HCT116 (cell line): Measurements from ENCODE around the gene FGF8. TPM values are rescaled to one million over a fixed set of nuclear protein-coding genes. Genes with fewer than 3 reads are reported as not detected.

ENCODE experiments used
- ATAC-seq: fragments of 200-7000 bp; cut with Tn5 transposase; 2 replicates; pipeline ENCODE4 v1.9.1; 2020; ENCODE audit warnings: mild to moderate bottlenecking, moderate library complexity
- BruUV-seq: library from RNA; stranded (reverse); fragments of 400-500 nt; replicated peaks from 2 replicates; lab custom pipeline; 2021; lab: Mats Ljungman, UMichigan
- CTCF ChIA-PET: fragments of 300-600 bp; sonication (Branson Sonifier 250); formaldehyde crosslinking; loops from one replicate; lab custom pipeline; 2021; ENCODE audit warnings: antibody characterized with exemption; lab: Charles Lee
- POLR2A ChIA-PET: fragments of 300-600, 350-600 bp; sonication (Branson Sonifier 250); formaldehyde crosslinking; loops from one replicate; lab custom pipeline; 2021; ENCODE audit warnings: antibody characterized with exemption; lab: Charles Lee
- RAD21 ChIA-PET, 2 experiments: fragments of 300-600 bp; sonication (Branson Sonifier 250); formaldehyde crosslinking; loops; one replicate each; lab custom pipeline; 2023; ENCODE audit warnings: low total read pairs in 2 of 2; ENCODE audit not compliant: uncharacterized antibody in 2 of 2, unreplicated experiment in 2 of 2, low non-redundant PET in 1 of 2; lab: Charles Lee
- DNase-seq: peaks from one replicate; pipeline ENCODE4 v3.0.0-alpha.2; 2010; ENCODE audit warnings: low read depth, low spot score
- H2AFZ ChIP-seq: fragments of 200-600 bp; shearing (Covaris generic), sonication (generic); 2 replicates; pipeline ENCODE4 v1.6.1; 2017; ENCODE audit warnings: low read depth, mixed run types, mixed read lengths, antibody characterized with exemption, low read length; ENCODE audit not compliant: poor library complexity, severe bottlenecking
- H3K27ac ChIP-seq: 2 replicates; pipeline ENCODE4 v1.5.1; 2012; ENCODE audit warnings: low read depth, low read length
- H3K27me3 ChIP-seq: fragments of 200-600 bp; sonication (generic); 2 replicates; pipeline ENCODE4 v1.6.1; 2016; ENCODE audit warnings: mixed run types, low read length, mixed read lengths; ENCODE audit not compliant: insufficient read depth
- H3K36me3 ChIP-seq, 2 experiments: fragments of 200-500 bp in 1 of 2; fragments of 200-600 bp in 1 of 2; sonication (Bioruptor generic) in 1 of 2; sonication (generic) in 1 of 2; 2 replicates each; pipeline versions ENCODE4 v1.5.1 to v1.6.1; 2014 to 2016; ENCODE audit warnings: low read length in 2 of 2, inconsistent platforms in 1 of 2, mixed read lengths in 1 of 2, mixed run types in 1 of 2; ENCODE audit not compliant: insufficient read depth in 2 of 2, control insufficient read depth in 1 of 2
- H3K4me1 ChIP-seq, 2 experiments: fragments of 200-600 bp in 1 of 2; sonication (generic) in 1 of 2; 2 replicates each; pipeline versions ENCODE4 v1.5.1 to v1.6.1; 2012 to 2017; ENCODE audit warnings: low read length in 2 of 2, inconsistent platforms in 1 of 2, mild to moderate bottlenecking in 1 of 2, mixed read lengths in 1 of 2, mixed run types in 1 of 2, moderate library complexity in 1 of 2; ENCODE audit not compliant: insufficient read depth in 2 of 2, control insufficient read depth in 1 of 2
- H3K4me2 ChIP-seq: fragments of 200-600 bp; sonication (generic); 2 replicates; pipeline ENCODE4 v1.6.1; 2017; ENCODE audit warnings: mixed run types, low read length, mixed read lengths
- H3K4me3 ChIP-seq, 2 experiments: fragments of 200-600 bp in 1 of 2; sonication (generic) in 1 of 2; replicated peaks in 1 of 2; 2 replicates each; pipeline ENCODE4 v1.5.1; 2011 to 2016; ENCODE audit warnings: low read length in 2 of 2, control low read depth in 1 of 2, low read depth in 1 of 2, mild to moderate bottlenecking in 1 of 2, mixed read lengths in 1 of 2, mixed run types in 1 of 2
- H3K79me2 ChIP-seq: fragments of 200-600 bp; sonication (generic); 2 replicates; pipeline ENCODE4 v1.6.1; 2017; ENCODE audit warnings: mild to moderate bottlenecking, mixed run types, low read length, moderate library complexity, mixed read lengths; ENCODE audit not compliant: insufficient read depth
- H3K9ac ChIP-seq: fragments of 200-600 bp; sonication (generic); 2 replicates; pipeline ENCODE4 v1.6.1; 2016; ENCODE audit warnings: low read length, mixed read lengths
- H3K9me2 ChIP-seq: fragments of 200-600 bp; sonication (generic), shearing (Covaris generic); 2 replicates; pipeline ENCODE4 v1.6.1; 2017; ENCODE audit warnings: mixed run types, mild to moderate bottlenecking, moderate library complexity; ENCODE audit not compliant: insufficient read depth
- H3K9me3 ChIP-seq, 2 experiments: fragments of 200-500 bp in 1 of 2; fragments of 200-600 bp in 1 of 2; sonication (Bioruptor generic) in 1 of 2; sonication (generic) in 1 of 2; 2 replicates each; pipeline ENCODE4 v1.6.1; 2014 to 2017; ENCODE audit warnings: low read length in 2 of 2, mixed read lengths in 2 of 2, inconsistent platforms in 1 of 2, low read depth in 1 of 2, mild to moderate bottlenecking in 1 of 2, mixed run types in 1 of 2, moderate library complexity in 1 of 2; ENCODE audit not compliant: control insufficient read depth in 1 of 2, insufficient read depth in 1 of 2
- H4K20me1 ChIP-seq: fragments of 200-600 bp; sonication (generic), shearing (Covaris generic); 2 replicates; pipeline ENCODE4 v1.6.1; 2017; ENCODE audit warnings: mixed run types, mild to moderate bottlenecking, moderate library complexity; ENCODE audit not compliant: insufficient read depth
- EZH2 ChIP-seq: fragments of 200-600 bp; sonication (generic); IDR thresholded peaks from 2 replicates; pipeline ENCODE4 v1.6.1; 2017; ENCODE audit warnings: antibody characterized with exemption, mixed run types
- EZH2phosphoT487 ChIP-seq: fragments of 200-600 bp; IDR thresholded peaks from 2 replicates; pipeline ENCODE4 v1.6.1; 2018; ENCODE audit warnings: antibody characterized with exemption, borderline replicate concordance
- POLR2AphosphoS5 ChIP-seq: IDR thresholded peaks from 2 replicates; pipeline ENCODE4 v1.6.1; 2011; ENCODE audit warnings: mild to moderate bottlenecking, low read depth, low read length, moderate library complexity
- intact Hi-C: fragments of 100-400 bp; cut with micrococcal nuclease; formaldehyde crosslinking; loops from 2 replicates; pipeline ENCODE4 v1.10.0; 2022
- total RNA-seq: library from RNA; stranded (reverse); gene quantifications from one replicate; pipeline ENCODE4 v1.2.1, GENCODE V29; 2021; ENCODE audit not compliant: unreplicated experiment
- TF ChIP-seq, protein P1 (sequence below), 3 experiments: fragments of 200-600 bp in 1 of 3; sonication (generic) in 1 of 3; IDR thresholded peaks in 2 of 3; conservative IDR thresholded peaks in 1 of 3; 2 replicates each; pipeline ENCODE4 v1.5.1; 2012 to 2017; ENCODE audit warnings: low read depth in 2 of 3, low read length in 2 of 3, antibody characterized with exemption in 1 of 3, borderline replicate concordance in 1 of 3, control low read depth in 1 of 3, mild to moderate bottlenecking in 1 of 3, mixed read lengths in 1 of 3, mixed run types in 1 of 3, moderate library complexity in 1 of 3; ENCODE audit not compliant: insufficient read depth in 1 of 3

Gene FGF8
- total RNA-seq, 1 experiment from 2014 or later, result 2.7 TPM

DNA sequence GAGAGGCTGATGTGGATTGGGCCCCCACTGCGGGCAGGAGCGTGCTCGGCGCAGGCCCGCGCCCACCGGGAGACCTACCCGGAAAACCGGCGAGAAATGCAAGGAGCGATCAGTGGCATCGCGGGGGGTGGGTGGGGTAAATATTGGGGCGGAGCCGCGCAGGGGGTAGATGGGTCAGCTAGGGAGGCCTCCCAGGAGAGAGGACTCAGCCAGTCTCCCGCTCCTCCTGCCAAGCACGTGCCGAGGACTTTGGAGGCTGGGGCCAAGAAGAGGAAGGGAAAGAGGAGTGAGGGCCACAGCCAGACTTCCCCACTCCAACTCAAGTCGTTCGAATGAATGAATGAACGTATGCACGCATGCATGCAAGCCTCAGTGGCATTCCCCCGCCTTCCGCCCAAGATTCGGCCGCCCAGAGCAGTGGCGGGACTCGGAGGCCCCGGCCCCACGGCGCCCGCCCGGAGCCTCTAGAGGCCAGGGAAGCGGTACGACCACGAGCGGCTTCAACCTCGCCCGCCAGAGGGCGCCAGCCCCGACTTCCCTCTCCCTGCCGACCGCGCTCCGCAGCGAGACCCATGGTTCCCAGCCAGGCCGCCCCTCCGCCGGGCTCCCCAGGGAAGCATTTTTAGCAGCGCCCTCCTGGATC lies 3.8 kb upstream of the FGF8 start:
- BruUV-seq, result no TSS peak
- H3K9me3 ChIP-seq, result no peaks in the 10 kb centered on the region
- ChIA-PET RAD21 (interaction anchor here in 1 of 2 experiments (0.6 to 0.7 kb wide), 2 partner anchors 9 to 566 kb away, joined by 3 read pairs; no protein-coding TSS in a partner anchor), CTCF (interaction anchor here (1.0 to 5.8 kb wide), 4 partner anchors 175 to 761 kb away, joined by 3 to 220 read pairs (median 38); no protein-coding TSS in a partner anchor), POLR2A (no interaction called here)
- ATAC-seq (peak; percentile 56), DNase-seq (peak; percentile 36)
- peaks cover 19 to 43% of the 10 kb centered on the region in 2 experiments for H3K4me1 ChIP-seq
- peak overlapping the region; percentile 23 for H3K9ac ChIP-seq
- TF ChIP-seq EZH2phosphoT487 (no peak), EZH2 (no peak), POLR2AphosphoS5 (peak; percentile 31; the same call in 1 of the 2 replicates)
- TF ChIP-seq, protein P1, sequence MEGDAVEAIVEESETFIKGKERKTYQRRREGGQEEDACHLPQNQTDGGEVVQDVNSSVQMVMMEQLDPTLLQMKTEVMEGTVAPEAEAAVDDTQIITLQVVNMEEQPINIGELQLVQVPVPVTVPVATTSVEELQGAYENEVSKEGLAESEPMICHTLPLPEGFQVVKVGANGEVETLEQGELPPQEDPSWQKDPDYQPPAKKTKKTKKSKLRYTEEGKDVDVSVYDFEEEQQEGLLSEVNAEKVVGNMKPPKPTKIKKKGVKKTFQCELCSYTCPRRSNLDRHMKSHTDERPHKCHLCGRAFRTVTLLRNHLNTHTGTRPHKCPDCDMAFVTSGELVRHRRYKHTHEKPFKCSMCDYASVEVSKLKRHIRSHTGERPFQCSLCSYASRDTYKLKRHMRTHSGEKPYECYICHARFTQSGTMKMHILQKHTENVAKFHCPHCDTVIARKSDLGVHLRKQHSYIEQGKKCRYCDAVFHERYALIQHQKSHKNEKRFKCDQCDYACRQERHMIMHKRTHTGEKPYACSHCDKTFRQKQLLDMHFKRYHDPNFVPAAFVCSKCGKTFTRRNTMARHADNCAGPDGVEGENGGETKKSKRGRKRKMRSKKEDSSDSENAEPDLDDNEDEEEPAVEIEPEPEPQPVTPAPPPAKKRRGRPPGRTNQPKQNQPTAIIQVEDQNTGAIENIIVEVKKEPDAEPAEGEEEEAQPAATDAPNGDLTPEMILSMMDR (IDR thresholded peaks at IDR 0.05 in 2 of 3, conservative IDR thresholded peaks at IDR 0.05 in 1 of 3; ENCODE audit: borderline replicate concordance in 1 of 3, insufficient read depth in 1 of 3, low read depth in 2 of 3, low read length in 2 of 3), result peak in 2 of 3 experiments; percentile 91 to 92; a peak in 4 of 6 replicates
- peaks cover 3% of the 10 kb centered on the region; the same call in 1 of the 2 replicates for H4K20me1 ChIP-seq
- H3K9me2 ChIP-seq, result no peaks in the 10 kb centered on the region
- H3K27me3 ChIP-seq, result no peaks in the 10 kb centered on the region
- H3K79me2 ChIP-seq, result peaks cover 44% of the 10 kb centered on the region
- peak overlapping the region; percentile 66 for H3K27ac ChIP-seq
- H2AFZ ChIP-seq, result no peak overlapping the region
- peak overlapping the region; percentile 94 for H3K4me2 ChIP-seq
- peak overlapping the region in 1 of 2 experiments; percentile 32; a peak in 1 of 4 replicates for H3K4me3 ChIP-seq
- intact Hi-C loops, result loop anchor here (2.0 to 5.0 kb wide), 4 partner anchors 38 to 293 kb away; partner anchors contain the start of genes DPCD, OGA and POLL
- H3K36me3 ChIP-seq, result peaks cover 0 to 28% of the 10 kb centered on the region in 2 experiments; a peak in 1 of 4 replicates
